Muscle layer of colon (tissue), 2 donors: Measurements from ENCODE around the gene ARHGAP26.

Source experiments
- H3K27ac ChIP-seq: one replicate; pipeline ENCODE4 v1.7.0; 2013; ENCODE audit warnings: low read depth, mild to moderate bottlenecking, low read length, moderate library complexity
- H3K27me3 ChIP-seq, 2 donors: one replicate each; pipeline ENCODE4 v1.7.0; 2013; ENCODE audit warnings: low read length in 2 of 2, mild to moderate bottlenecking in 2 of 2; ENCODE audit not compliant: insufficient read depth in 2 of 2, control insufficient read depth in 1 of 2
- H3K36me3 ChIP-seq: one replicate; pipeline ENCODE4 v1.7.0; 2013; ENCODE audit warnings: mild to moderate bottlenecking, low read length; ENCODE audit not compliant: insufficient read depth
- H3K4me1 ChIP-seq: one replicate; pipeline ENCODE4 v1.7.0; 2013; ENCODE audit warnings: mild to moderate bottlenecking, low read length; ENCODE audit not compliant: insufficient read depth
- H3K4me3 ChIP-seq, 2 donors: one replicate each; pipeline ENCODE4 v1.7.0; 2013; ENCODE audit warnings: low read length in 2 of 2, low read depth in 1 of 2, mild to moderate bottlenecking in 1 of 2, moderate library complexity in 1 of 2
- H3K9ac ChIP-seq: one replicate; pipeline ENCODE4 v1.7.0; 2013; ENCODE audit warnings: low read length
- H3K9me3 ChIP-seq: one replicate; pipeline ENCODE4 v1.7.0; 2013; ENCODE audit warnings: mild to moderate bottlenecking, low read length
- donor health status: abdominal sarcoma.
- donor health status: Adenocarcinoma of cecum.

Gene ARHGAP26

DNA sequence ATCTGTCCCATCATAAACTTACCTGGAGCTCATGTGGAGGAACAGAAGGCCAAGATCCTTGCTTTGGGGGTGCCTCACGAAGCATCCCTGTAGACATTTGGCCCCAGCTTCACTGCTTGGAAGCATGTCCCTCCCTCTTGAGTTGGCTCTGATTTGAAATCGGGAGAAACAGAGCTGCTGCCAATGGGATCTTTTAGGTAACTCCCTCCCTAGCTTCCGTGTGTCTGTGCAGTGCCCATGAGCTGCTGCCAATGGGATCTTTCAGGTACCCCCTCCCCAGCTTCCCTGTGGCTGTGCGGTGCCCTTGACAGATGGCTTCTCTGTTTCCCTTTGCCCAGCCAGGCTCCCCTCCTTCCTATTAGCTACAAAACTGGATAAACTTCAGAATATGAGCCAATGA lies 455.3 kb downstream of the ARHGAP26 start:
- no peaks in the 10 kb centered on the region for H3K9me3 ChIP-seq
- H3K36me3 ChIP-seq: no peaks in the 10 kb centered on the region
- no peak overlapping the region for H3K27ac ChIP-seq
- H3K4me3 ChIP-seq: no peak overlapping the region
- H3K9ac ChIP-seq: no peak overlapping the region
- H3K4me1 ChIP-seq: peaks cover 17% of the 10 kb centered on the region
- H3K27me3 ChIP-seq: no peaks in the 10 kb centered on the region

GRCh38 chr5:143226361-143226760 lies 456.2 kb downstream of the ARHGAP26 start:
- peaks cover 17% of the 10 kb centered on the region for H3K4me1 ChIP-seq
- H3K27ac ChIP-seq: no peak overlapping the region
- H3K9ac ChIP-seq: no peak overlapping the region

DNA sequence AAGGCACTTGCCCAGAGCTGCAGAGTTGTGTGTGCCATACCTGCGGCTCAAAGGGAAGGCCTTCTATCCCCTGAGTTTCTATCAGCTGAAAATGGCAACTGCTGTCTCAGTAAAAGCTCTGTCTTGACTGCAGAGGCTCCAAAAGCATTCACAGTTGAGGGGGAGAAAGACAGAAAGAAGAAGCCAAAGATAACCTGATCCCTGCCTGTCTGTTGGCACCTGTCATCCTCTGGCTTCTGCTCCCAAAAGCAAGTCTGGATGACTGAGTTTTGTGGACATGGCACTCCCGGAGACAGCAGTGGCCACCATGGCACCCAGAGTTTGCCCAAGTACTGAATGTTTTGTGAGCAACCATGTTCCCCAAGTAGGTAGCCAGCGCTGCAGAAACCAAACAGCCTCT lies 456.7 kb downstream of the ARHGAP26 start:
- H3K9me3 ChIP-seq: no peaks in the 10 kb centered on the region
- H3K27ac ChIP-seq: no peak overlapping the region
- H3K9ac ChIP-seq: no peak overlapping the region
- peaks cover 17% of the 10 kb centered on the region for H3K4me1 ChIP-seq
- no peak overlapping the region for H3K4me3 ChIP-seq
- H3K36me3 ChIP-seq: no peaks in the 10 kb centered on the region
- no peaks in the 10 kb centered on the region for H3K27me3 ChIP-seq

More at GRCh38 chr5:143226361-143226760, 456.2 kb downstream of the ARHGAP26 start:
- Histone ChIP-seq H3K27me3 (no peaks in the 10 kb centered on the region), H3K4me3 (no peak overlapping the region), H3K36me3 (no peaks in the 10 kb centered on the region), H3K9me3 (no peaks in the 10 kb centered on the region)

DNA sequence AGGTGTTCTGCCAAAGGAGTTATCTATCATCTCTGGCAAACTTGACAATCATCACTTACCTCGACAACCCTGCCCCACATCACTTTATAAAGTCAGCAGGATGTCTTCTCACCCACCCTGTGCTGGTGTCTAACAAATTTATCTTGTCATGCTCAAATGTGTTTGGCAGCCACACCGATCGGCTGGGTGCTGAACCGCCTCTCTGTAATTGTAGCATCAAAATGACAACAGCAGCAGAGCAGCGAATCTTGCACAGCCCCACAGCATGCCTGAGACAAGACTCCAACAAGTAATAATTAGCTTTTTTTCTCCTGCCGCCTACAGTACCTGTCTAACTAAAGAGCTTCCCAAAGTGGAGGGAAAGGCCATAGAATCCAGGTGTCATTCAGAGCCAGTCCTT lies 457.1 kb downstream of the ARHGAP26 start:
- Histone ChIP-seq H3K36me3 (no peaks in the 10 kb centered on the region), H3K27ac (no peak overlapping the region), H3K9me3 (no peaks in the 10 kb centered on the region), H3K9ac (no peak overlapping the region), H3K27me3 (no peaks in the 10 kb centered on the region), H3K4me1 (peaks cover 14% of the 10 kb centered on the region), H3K4me3 (no peak overlapping the region)

DNA sequence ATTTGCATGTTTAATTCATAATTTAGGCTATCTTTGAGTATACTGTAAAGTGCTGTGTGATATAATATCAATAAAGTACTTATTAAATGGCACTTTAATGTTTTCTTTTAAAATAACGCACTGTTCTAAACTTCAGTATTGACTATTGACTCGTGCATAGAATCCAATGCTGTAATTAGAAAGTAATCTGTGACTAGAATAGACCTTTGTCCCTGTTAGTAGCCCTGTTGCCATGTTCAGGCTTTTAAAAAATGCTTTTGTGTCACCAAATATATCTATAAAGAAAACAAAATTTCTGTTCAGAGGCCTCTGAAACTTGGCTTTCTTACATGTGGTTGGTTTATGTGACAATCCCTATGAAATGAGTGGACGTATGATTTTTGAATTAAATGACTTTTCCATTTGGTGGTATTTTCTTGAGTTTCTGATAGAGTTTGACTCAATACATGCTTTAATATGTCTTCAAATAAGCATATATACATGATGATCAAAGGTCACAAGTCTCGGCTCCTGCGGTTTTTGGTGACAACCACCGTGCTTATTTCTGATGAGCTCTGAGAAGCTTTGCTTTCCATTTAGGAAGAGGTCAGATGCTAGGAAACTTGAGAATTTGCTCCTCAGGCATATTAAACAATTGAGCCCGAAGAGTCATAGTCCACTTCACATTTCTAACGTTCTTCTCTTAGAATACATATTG lies 458.6 kb downstream of the ARHGAP26 start:
- H3K27ac ChIP-seq: no peak overlapping the region
- no peaks in the 10 kb centered on the region for H3K27me3 ChIP-seq
- H3K9ac ChIP-seq: no peak overlapping the region
- no peaks in the 10 kb centered on the region for H3K4me1 ChIP-seq
- no peaks in the 10 kb centered on the region for H3K9me3 ChIP-seq
- H3K36me3 ChIP-seq: no peaks in the 10 kb centered on the region
- no peak overlapping the region for H3K4me3 ChIP-seq

DNA sequence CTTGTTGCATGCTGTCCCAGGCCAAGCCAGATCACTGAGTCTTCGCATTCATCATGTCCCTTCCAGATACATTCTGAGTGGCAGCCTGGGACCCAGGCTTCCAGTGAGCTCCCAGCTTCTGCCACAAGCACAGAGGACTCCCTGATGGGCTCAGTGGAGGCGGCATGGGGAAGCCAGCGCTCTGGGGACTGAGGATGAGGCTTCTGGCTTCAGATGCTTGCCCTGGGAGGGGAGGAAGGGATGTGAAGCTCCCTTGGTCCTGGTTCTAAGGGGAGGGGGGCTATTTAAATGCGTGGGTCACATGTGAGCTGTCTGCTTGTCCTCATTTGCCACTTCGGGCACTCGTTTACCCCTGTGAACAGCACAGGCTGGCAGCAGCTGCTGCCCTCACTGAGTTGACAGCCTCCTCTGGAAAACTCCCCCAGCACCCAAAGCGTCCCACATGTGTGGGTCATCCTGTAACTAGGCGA lies 459.3 kb downstream of the ARHGAP26 start:
- Histone ChIP-seq H3K4me1 (no peaks in the 10 kb centered on the region), H3K9me3 (no peaks in the 10 kb centered on the region), H3K9ac (no peak overlapping the region), H3K27me3 (no peaks in the 10 kb centered on the region), H3K4me3 (no peak overlapping the region), H3K36me3 (no peaks in the 10 kb centered on the region), H3K27ac (no peak overlapping the region)

GRCh38 chr5:143229896-143230675 lies 459.9 kb downstream of the ARHGAP26 start:
- no peaks in the 10 kb centered on the region for H3K27me3 ChIP-seq
- no peaks in the 10 kb centered on the region for H3K36me3 ChIP-seq
- H3K9me3 ChIP-seq: no peaks in the 10 kb centered on the region
- H3K9ac ChIP-seq: no peak overlapping the region
- H3K27ac ChIP-seq: no peak overlapping the region
- no peaks in the 10 kb centered on the region for H3K4me1 ChIP-seq
- H3K4me3 ChIP-seq: no peak overlapping the region

DNA sequence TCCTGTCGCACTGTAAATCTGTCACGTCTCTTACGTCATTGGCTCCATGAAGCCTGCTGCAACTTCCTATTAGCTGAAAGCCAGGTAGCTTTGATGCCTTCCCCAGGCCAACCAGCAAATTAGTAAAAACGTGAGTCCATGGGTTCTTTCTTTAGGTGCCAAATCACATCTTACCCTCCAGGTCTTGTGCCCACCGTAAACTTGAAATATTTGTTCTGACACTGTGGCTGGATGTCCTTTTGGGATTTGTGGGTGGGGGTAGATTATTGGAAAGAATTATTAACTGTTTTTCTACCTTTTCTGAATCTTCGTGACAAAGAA lies 460.5 kb downstream of the ARHGAP26 start:
- H3K4me1 ChIP-seq: no peaks in the 10 kb centered on the region
- H3K9ac ChIP-seq: no peak overlapping the region
- H3K4me3 ChIP-seq: no peak overlapping the region
- no peaks in the 10 kb centered on the region for H3K36me3 ChIP-seq
- no peaks in the 10 kb centered on the region for H3K9me3 ChIP-seq
- no peaks in the 10 kb centered on the region for H3K27me3 ChIP-seq
- H3K27ac ChIP-seq: no peak overlapping the region

- H3K36me3 ChIP-seq: no peaks in the 10 kb centered on the region
- H3K4me1 ChIP-seq: no peaks in the 10 kb centered on the region
- H3K9me3 ChIP-seq: no peaks in the 10 kb centered on the region
- H3K9ac ChIP-seq: no peak overlapping the region
- no peak overlapping the region for H3K4me3 ChIP-seq
- no peak overlapping the region for H3K27ac ChIP-seq
- no peaks in the 10 kb centered on the region for H3K27me3 ChIP-seq
These were observed 461.2 kb downstream of the ARHGAP26 start for GRCh38 chr5:143231416-143231815.

DNA sequence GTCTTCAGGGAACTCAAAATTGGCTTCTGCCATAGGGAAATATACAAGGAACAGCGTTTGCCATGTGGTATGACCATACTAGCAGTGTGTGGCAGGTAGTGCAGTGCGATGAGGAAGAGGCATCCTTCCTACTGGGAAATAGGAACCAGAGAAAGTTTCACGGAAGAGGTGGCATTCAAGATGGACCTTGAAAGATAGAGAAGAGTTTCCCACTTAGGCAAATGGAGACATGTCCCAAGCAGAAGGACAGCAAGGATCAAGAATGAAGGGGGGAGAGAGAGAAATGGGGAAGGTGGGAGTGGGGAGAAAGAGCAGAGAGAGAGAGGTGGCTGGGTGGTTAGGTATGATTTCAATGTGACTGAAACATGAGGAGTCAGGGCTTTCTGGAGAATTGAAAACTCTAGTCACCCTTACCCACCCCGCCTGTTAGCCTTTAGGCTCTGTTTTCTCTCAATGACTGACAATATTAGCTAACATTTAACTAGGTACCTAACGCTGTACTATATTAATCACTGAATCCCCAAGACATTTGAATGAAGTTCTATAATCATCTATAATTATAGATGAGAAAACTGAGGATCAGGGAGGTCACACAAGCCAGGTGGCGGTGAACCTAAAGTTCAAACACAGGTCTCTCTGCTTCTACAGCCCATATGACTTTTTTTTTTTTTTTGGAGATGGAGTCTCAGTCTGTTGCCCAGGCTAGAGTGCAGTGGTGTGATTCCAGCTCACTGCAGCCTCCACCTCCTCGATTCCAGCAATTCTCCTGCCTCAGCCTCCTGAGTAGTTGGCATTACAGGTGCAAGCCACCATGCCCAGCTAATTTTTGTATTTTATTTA lies 462.0 kb downstream of the ARHGAP26 start:
- no peaks in the 10 kb centered on the region for H3K36me3 ChIP-seq
- H3K9ac ChIP-seq: no peak overlapping the region
- no peaks in the 10 kb centered on the region for H3K9me3 ChIP-seq
- no peak overlapping the region for H3K4me3 ChIP-seq
- H3K27ac ChIP-seq: no peak overlapping the region
- H3K4me1 ChIP-seq: no peaks in the 10 kb centered on the region
- H3K27me3 ChIP-seq: no peaks in the 10 kb centered on the region

GRCh38 chr5:143233031-143233430 lies 462.9 kb downstream of the ARHGAP26 start:
- Histone ChIP-seq H3K9me3 (no peaks in the 10 kb centered on the region), H3K27me3 (no peaks in the 10 kb centered on the region), H3K36me3 (no peaks in the 10 kb centered on the region), H3K27ac (no peak overlapping the region), H3K4me3 (no peak overlapping the region), H3K9ac (no peak overlapping the region), H3K4me1 (no peaks in the 10 kb centered on the region)
